ENCODE data around the gene FUT6. TPM values are rescaled to one million over a fixed set of nuclear protein-coding genes. Genes with fewer than 3 reads are reported as not detected.

The FUT6 gene
- total RNA-seq, 1 experiment from 2014 or later: not detected

- Histone ChIP-seq H3K36me3 (ENCODE audit: control insufficient read depth, insufficient read depth, low read length) (no peaks in the 10 kb centered on the region), H3K9me3 (ENCODE audit: control insufficient read depth, insufficient read depth, low read depth, low read length) (no peaks in the 10 kb centered on the region), H3K4me1 (ENCODE audit: control insufficient read depth, insufficient read depth, low read length) (no peaks in the 10 kb centered on the region), H3K27me3 (ENCODE audit: control insufficient read depth, insufficient read depth, low read length) (no peaks in the 10 kb centered on the region), H3K4me3 (ENCODE audit: low read depth in 2 of 2, low read length in 2 of 2) (no peak overlapping the region), H3K27ac (ENCODE audit: low read length) (no peak overlapping the region)
- no peak for DNase-seq (ENCODE audit: low read depth, low spot score)
- intact Hi-C loops (cut with micrococcal nuclease; ENCODE audit: unreplicated experiment) (no loop called here), in situ Hi-C loops (cut with HindIII; ENCODE audit: low pct_unique_long_range_greater_than_20kb, low sequenced_read_pairs) (no loop called here)
- no peak for TF ChIP-seq POLR2AphosphoS5 (IDR thresholded peaks at IDR 0.05; ENCODE audit: low read depth, low read length)
- TF ChIP-seq TCF7L2 (IDR thresholded peaks at IDR 0.05; ENCODE audit: low read depth, low read length): no peak
- TF ChIP-seq, protein P1, sequence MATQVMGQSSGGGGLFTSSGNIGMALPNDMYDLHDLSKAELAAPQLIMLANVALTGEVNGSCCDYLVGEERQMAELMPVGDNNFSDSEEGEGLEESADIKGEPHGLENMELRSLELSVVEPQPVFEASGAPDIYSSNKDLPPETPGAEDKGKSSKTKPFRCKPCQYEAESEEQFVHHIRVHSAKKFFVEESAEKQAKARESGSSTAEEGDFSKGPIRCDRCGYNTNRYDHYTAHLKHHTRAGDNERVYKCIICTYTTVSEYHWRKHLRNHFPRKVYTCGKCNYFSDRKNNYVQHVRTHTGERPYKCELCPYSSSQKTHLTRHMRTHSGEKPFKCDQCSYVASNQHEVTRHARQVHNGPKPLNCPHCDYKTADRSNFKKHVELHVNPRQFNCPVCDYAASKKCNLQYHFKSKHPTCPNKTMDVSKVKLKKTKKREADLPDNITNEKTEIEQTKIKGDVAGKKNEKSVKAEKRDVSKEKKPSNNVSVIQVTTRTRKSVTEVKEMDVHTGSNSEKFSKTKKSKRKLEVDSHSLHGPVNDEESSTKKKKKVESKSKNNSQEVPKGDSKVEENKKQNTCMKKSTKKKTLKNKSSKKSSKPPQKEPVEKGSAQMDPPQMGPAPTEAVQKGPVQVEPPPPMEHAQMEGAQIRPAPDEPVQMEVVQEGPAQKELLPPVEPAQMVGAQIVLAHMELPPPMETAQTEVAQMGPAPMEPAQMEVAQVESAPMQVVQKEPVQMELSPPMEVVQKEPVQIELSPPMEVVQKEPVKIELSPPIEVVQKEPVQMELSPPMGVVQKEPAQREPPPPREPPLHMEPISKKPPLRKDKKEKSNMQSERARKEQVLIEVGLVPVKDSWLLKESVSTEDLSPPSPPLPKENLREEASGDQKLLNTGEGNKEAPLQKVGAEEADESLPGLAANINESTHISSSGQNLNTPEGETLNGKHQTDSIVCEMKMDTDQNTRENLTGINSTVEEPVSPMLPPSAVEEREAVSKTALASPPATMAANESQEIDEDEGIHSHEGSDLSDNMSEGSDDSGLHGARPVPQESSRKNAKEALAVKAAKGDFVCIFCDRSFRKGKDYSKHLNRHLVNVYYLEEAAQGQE (IDR thresholded peaks at IDR 0.05; ENCODE audit: insufficient read depth in 1 of 2, low read depth in 2 of 2, low read length in 1 of 2): no peak
- TF ChIP-seq SIN3A (IDR thresholded peaks at IDR 0.05; ENCODE audit: borderline replicate concordance, insufficient read depth, low read depth, low read length): no peak
- no peak for TF ChIP-seq CTCF (IDR thresholded peaks at IDR 0.05)
- ChIA-PET CTCF (interaction anchor here (0.6 to 0.7 kb wide), 2 partner anchors 11 to 70 kb away, joined by 4 read pairs; no protein-coding TSS in a partner anchor), POLR2A (no interaction called here)
- BruUV-seq (replicated peaks): no TSS peak
- ATAC-seq: no peak
Measured at GRCh38 chr19:5817218-5817617, 22.3 kb downstream of the FUT6 start.

GRCh38 chr19:5814852-5815246 is 24.7 kb downstream of the FUT6 start:
- TF ChIP-seq TCF7L2 (IDR thresholded peaks at IDR 0.05; ENCODE audit: low read depth, low read length) (no peak), POLR2AphosphoS5 (IDR thresholded peaks at IDR 0.05; ENCODE audit: low read depth, low read length) (no peak), SIN3A (IDR thresholded peaks at IDR 0.05; ENCODE audit: borderline replicate concordance, insufficient read depth, low read depth, low read length) (no peak), CTCF (IDR thresholded peaks at IDR 0.05) (no peak)
- TF ChIP-seq, protein P1 (IDR thresholded peaks at IDR 0.05; ENCODE audit: insufficient read depth in 1 of 2, low read depth in 2 of 2, low read length in 1 of 2): no peak
- Histone ChIP-seq H3K36me3 (ENCODE audit: control insufficient read depth, insufficient read depth, low read length) (no peaks in the 10 kb centered on the region), H3K9me3 (ENCODE audit: control insufficient read depth, insufficient read depth, low read depth, low read length) (no peaks in the 10 kb centered on the region), H3K27ac (ENCODE audit: low read length) (no peak overlapping the region), H3K4me1 (ENCODE audit: control insufficient read depth, insufficient read depth, low read length) (no peaks in the 10 kb centered on the region), H3K27me3 (ENCODE audit: control insufficient read depth, insufficient read depth, low read length) (no peaks in the 10 kb centered on the region), H3K4me3 (ENCODE audit: low read depth in 2 of 2, low read length in 2 of 2) (no peak overlapping the region)
- intact Hi-C loops (cut with micrococcal nuclease; ENCODE audit: unreplicated experiment): no loop called here
- ChIA-PET POLR2A (no interaction called here), CTCF (no interaction called here)
- in situ Hi-C loops (cut with HindIII; ENCODE audit: low pct_unique_long_range_greater_than_20kb, low sequenced_read_pairs): no loop called here
- DNase-seq (ENCODE audit: low read depth, low spot score) (no peak), ATAC-seq (peak; percentile 52; the same call in 1 of the 2 replicates)
- no TSS peak for BruUV-seq (replicated peaks)
